K562 (cell line): ENCODE data around the gene HIVEP1. TPM values are rescaled to one million over a fixed set of nuclear protein-coding genes. Genes with fewer than 3 reads are reported as not detected.
A peak's percentile ranks its signal among the peaks of the same experiment; 100 is the strongest.

Experiments
- ATAC-seq: fragments of 200-7000 bp; cut with Tn5 transposase; 3 replicates; pipeline ENCODE4 v1.9.1; 2020; ENCODE audit warnings: moderate library complexity
- BruUV-seq: library from RNA; stranded (reverse); fragments of 400-500 nt; replicated peaks from 2 replicates; lab custom pipeline; 2021; lab: Mats Ljungman, UMichigan
- CTCF ChIA-PET: fragments of 300-600 bp; formaldehyde crosslinking; extraction: SDS; loops from one replicate; lab custom pipeline; 2021; ENCODE audit warnings: low intra/inter-chr PET ratio; lab: Yijun Ruan, JAX
- POLR2A ChIA-PET: fragments of 300-600, 350-650 bp; sonication (Branson Sonifier 250); formaldehyde crosslinking; extraction: SDS; loops from one replicate; lab custom pipeline; 2021; ENCODE audit warnings: antibody characterized with exemption, inconsistent platforms; lab: Yijun Ruan, JAX
- DNase-seq, 4 experiments: peaks; one replicate each; pipeline versions ENCODE4 v3.0.0 to v3.0.0-alpha.2; 2011 to 2018; ENCODE audit warnings: low spot score in 3 of 4, mixed read lengths in 3 of 4; ENCODE audit errors: extremely low read depth in 1 of 4
- FAIRE-seq: peaks from 2 replicates; lab custom pipeline; 2011; peaks lifted over from hg19 to GRCh38; lab: Jason Lieb, UNC
- H2AFZ ChIP-seq: 2 replicates; pipeline ENCODE4 v1.6.0; 2011; ENCODE audit warnings: low read depth, low read length, control low read depth, inconsistent platforms
- H3K27ac ChIP-seq: fragments of 200-600 bp; 3 replicates; pipeline ENCODE4 v1.8.0; 2011; ENCODE audit warnings: low read depth, mild to moderate bottlenecking, control low read depth, inconsistent platforms, low read length, moderate library complexity, mixed read lengths; ENCODE audit errors: extremely low read depth
- H3K27me3 ChIP-seq, 2 experiments: fragments of 300-600 bp in 1 of 2; 2 replicates in 1 of 2; 3 replicates in 1 of 2; pipeline versions ENCODE4 v1.6.0 to v1.8.0; 2011; ENCODE audit warnings: inconsistent platforms in 2 of 2, low read length in 2 of 2, mild to moderate bottlenecking in 1 of 2, mixed read lengths in 1 of 2, moderate library complexity in 1 of 2; ENCODE audit not compliant: control insufficient read depth in 2 of 2, insufficient read depth in 2 of 2
- H3K36me3 ChIP-seq: fragments of 300-600 bp; 3 replicates; pipeline ENCODE4 v1.8.0; 2011; ENCODE audit warnings: mild to moderate bottlenecking, low read length, inconsistent platforms; ENCODE audit not compliant: control insufficient read depth, insufficient read depth
- H3K4me1 ChIP-seq, 2 experiments: fragments of 200-600 bp in 1 of 2; replicated peaks in 1 of 2; 2 replicates in 1 of 2; 3 replicates in 1 of 2; pipeline versions ENCODE4 v1.5.1 to v1.8.0; 2011; ENCODE audit warnings: inconsistent platforms in 2 of 2, low read length in 2 of 2, mild to moderate bottlenecking in 1 of 2, mixed read lengths in 1 of 2, moderate library complexity in 1 of 2; ENCODE audit not compliant: control insufficient read depth in 2 of 2, insufficient read depth in 2 of 2
- H3K4me2 ChIP-seq: 2 replicates; pipeline ENCODE4 v1.6.1; 2011; ENCODE audit warnings: low read length, control low read depth, inconsistent platforms, mixed read lengths; ENCODE audit not compliant: insufficient read depth
- H3K4me3 ChIP-seq: fragments of 200-600 bp; sonication (generic), shearing (Covaris generic); 2 replicates; pipeline ENCODE4 v1.5.1; 2016; ENCODE audit warnings: control low read depth, inconsistent platforms
- H3K79me2 ChIP-seq: fragments of 200-600 bp; 3 replicates; pipeline ENCODE4 v1.8.0; 2011; ENCODE audit warnings: low read length, inconsistent platforms; ENCODE audit not compliant: control insufficient read depth, insufficient read depth
- H3K9ac ChIP-seq, 2 experiments: 2 replicates each; pipeline versions ENCODE4 v1.6.0 to v1.6.1; 2011; ENCODE audit warnings: low read depth in 2 of 2, low read length in 2 of 2, control low read depth in 1 of 2, inconsistent platforms in 1 of 2, mild to moderate bottlenecking in 1 of 2, mixed read lengths in 1 of 2; ENCODE audit not compliant: insufficient read depth in 1 of 2
- H3K9me1 ChIP-seq: one replicate; pipeline ENCODE4 v1.6.0; 2011; ENCODE audit warnings: inconsistent platforms, mild to moderate bottlenecking, low read length, moderate library complexity; ENCODE audit not compliant: control insufficient read depth, insufficient read depth
- H3K9me3 ChIP-seq: replicated peaks from 2 replicates; pipeline ENCODE4 v1.5.1; 2011; ENCODE audit warnings: low read depth, low read length, inconsistent platforms; ENCODE audit not compliant: control insufficient read depth, insufficient read depth
- H4K20me1 ChIP-seq: replicated peaks from 2 replicates; pipeline ENCODE4 v1.6.1; 2011; ENCODE audit warnings: low read length, inconsistent platforms, mixed read lengths; ENCODE audit not compliant: control insufficient read depth, insufficient read depth
- EWSR1 ChIP-seq: fragments of 450-650 bp; IDR thresholded peaks from 2 replicates; pipeline ENCODE4 v1.6.1; 2018; ENCODE audit warnings: borderline replicate concordance, mild to moderate bottlenecking, low read depth, moderate library complexity; ENCODE audit not compliant: partially characterized antibody
- PHF21A ChIP-seq: fragments of 450-650 bp; IDR thresholded peaks from 2 replicates; pipeline ENCODE4 v1.6.1; 2017; ENCODE audit warnings: low read depth, borderline replicate concordance
- SREBF2 ChIP-seq: sonication (generic); formaldehyde crosslinking; IDR thresholded peaks from 2 replicates; pipeline ENCODE4 v1.4.0; 2020; ENCODE audit warnings: mild to moderate bottlenecking, missing genetic modification reagents
- TSHZ1 ChIP-seq: fragments of 250-450 bp; sonication (Bioruptor Pico); IDR thresholded peaks from 2 replicates; pipeline ENCODE4 v1.4.0; 2020; ENCODE audit warnings: mild to moderate bottlenecking, moderate library complexity
- U2AF2 ChIP-seq: fragments of 200-400 bp; formaldehyde crosslinking; optimal IDR thresholded peaks from 2 replicates; pipeline ENCODE3; 2017; ENCODE audit warnings: low read depth, mild to moderate bottlenecking, low read length
- VEZF1 ChIP-seq: fragments of 200-800 bp; sonication (Bioruptor generic); IDR thresholded peaks from 2 replicates; pipeline ENCODE4 v1.6.1; 2017; ENCODE audit warnings: missing genetic modification characterization, missing compliant biosample characterization
- ZEB2 ChIP-seq: fragments of 450-650 bp; IDR thresholded peaks from 2 replicates; pipeline ENCODE4 v1.6.1; 2016
- ZNF780A ChIP-seq: fragments of 250-450 bp; sonication (Bioruptor Pico); IDR thresholded peaks from 2 replicates; pipeline ENCODE4 v1.5.0; 2021; ENCODE audit warnings: mild to moderate bottlenecking
- ZNF785 ChIP-seq: fragments of 250-450 bp; sonication (Bioruptor Pico); IDR thresholded peaks from 2 replicates; pipeline ENCODE4 v1.4.0; 2020; ENCODE audit warnings: mild to moderate bottlenecking
- WGBS: fragments of 100-300 bp; shearing (Covaris generic); methylation state at CpG from one replicate; pipeline ENCODE4 v1.1.6; 2016; ENCODE audit warnings: low coverage, mixed read lengths; ENCODE audit not compliant: insufficient coverage; ENCODE audit errors: missing lambda C conversion rate; 5-methylcytosine and 5-hydroxymethylcytosine counted together
- in situ Hi-C: fragments of 300-500 bp; cut with MboI; formaldehyde crosslinking; loops from 4 replicates; pipeline ENCODE4 v1.15.0; 2018; ENCODE audit warnings: inconsistent platforms, mixed read lengths
- intact Hi-C: fragments of 100-400 bp; cut with micrococcal nuclease; formaldehyde crosslinking; loops from 2 replicates; pipeline ENCODE4 v1.14.2; 2022
- polyA plus RNA-seq, 8 experiments: library from polyadenylated mRNA; depleted of rRNA in 4 of 8; stranded (reverse) in 5 of 8; unstranded in 3 of 8; fragments of >200 nt; fragmentation: Nextera tagmentation in 2 of 8; fragmentation: Illumina TruSeq in 1 of 8; extraction: Ambion mirVana in 2 of 8; extraction: Trizol in 1 of 8; gene quantifications; 2 replicates each; pipeline versions ENCODE4 v1.2.1 to v1.2.3, GENCODE V29; 2011 to 2014; ENCODE audit warnings: inconsistent platforms in 1 of 8, missing spikeins in 1 of 8
- total RNA-seq, 7 experiments: library from RNA; depleted of rRNA in 6 of 7; stranded (reverse); fragments of >200 nt in 6 of 7; fragmentation: Illumina TruSeq in 2 of 7; extraction: Trizol in 2 of 7; gene quantifications; 2 replicates each; pipeline versions ENCODE4 v1.2.1 to v1.2.3, GENCODE V29; 2011 to 2021; ENCODE audit warnings: low replicate concordance in 1 of 7
- TF ChIP-seq, protein P1 (sequence below): sonication (generic); formaldehyde crosslinking; IDR thresholded peaks from 2 replicates; pipeline ENCODE4 v1.8.1; 2023; ENCODE audit warnings: mild to moderate bottlenecking, missing genetic modification reagents
- TF ChIP-seq, protein P2 (sequence below): fragments of 250-450 bp; sonication (Bioruptor Pico); IDR thresholded peaks from 2 replicates; pipeline ENCODE4 v1.8.0; 2022; ENCODE audit warnings: inconsistent platforms, mild to moderate bottlenecking, moderate library complexity, borderline replicate concordance
- TF ChIP-seq, protein P3 (sequence below): sonication (generic); formaldehyde crosslinking; IDR thresholded peaks from 2 replicates; pipeline ENCODE4 v1.8.1; 2023; ENCODE audit warnings: mild to moderate bottlenecking, missing genetic modification reagents

The HIVEP1 gene
- total and polyA plus RNA-seq, 9 of the 15 experiments (the other 6 are each of a cell fraction or from before 2014, with no cell fraction given), result 6.0 to 33.3 (median 21.7) TPM

DNA sequence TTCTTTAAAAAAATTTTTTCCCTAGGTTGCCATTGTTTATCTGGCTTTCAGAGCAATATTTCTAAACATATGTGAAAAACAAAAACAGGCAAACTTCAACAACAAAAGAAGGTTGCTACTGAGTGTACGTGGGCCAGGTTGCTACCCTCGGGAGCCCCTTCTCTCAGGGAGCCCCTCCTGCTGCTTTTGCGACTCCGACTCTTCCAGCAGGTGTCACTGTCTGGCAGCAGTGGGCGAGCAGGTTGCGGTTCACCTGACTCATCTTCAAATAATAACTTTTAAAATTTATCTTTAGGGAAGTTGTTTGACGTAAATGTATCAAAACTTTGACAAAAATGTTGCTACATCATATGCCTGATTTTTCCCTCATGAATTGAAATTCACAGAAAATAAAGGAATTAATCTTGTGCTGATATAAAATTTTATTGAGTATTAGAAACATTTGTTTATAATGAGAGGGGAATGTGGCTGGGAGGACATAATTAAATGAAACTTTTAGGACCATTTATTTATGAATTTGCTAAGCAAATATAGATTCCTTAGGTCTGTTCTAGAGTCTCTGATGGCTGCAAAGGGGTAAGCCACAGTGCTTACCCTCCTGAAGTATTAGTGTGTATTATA, 138.8 kb downstream of the HIVEP1 start:
- Histone ChIP-seq H3K36me3 (peaks cover 37% of the 10 kb centered on the region), H3K4me3 (no peak overlapping the region), H3K79me2 (no peaks in the 10 kb centered on the region), H3K27ac (no peak overlapping the region), H3K9me3 (no peaks in the 10 kb centered on the region), H4K20me1 (no peaks in the 10 kb centered on the region), H2AFZ (no peak overlapping the region), H3K27me3 (no peaks in the 10 kb centered on the region), H3K4me2 (no peak overlapping the region), H3K4me1 (no peaks in the 10 kb centered on the region), H3K9me1 (no peaks in the 10 kb centered on the region), H3K9ac (no peak overlapping the region)
- intact Hi-C loops (loop anchor here (10.0 kb wide), 1 partner anchor 454 kb away; no protein-coding TSS in a partner anchor), in situ Hi-C loops (no loop called here)
- peak; percentile 77 for ATAC-seq
- peak; percentile 25 to 63 (median 46) for DNase-seq
- 76% methylated on average over 7 of the region's 7 CpGs for whole genome bisulfite sequencing
- no peak for FAIRE-seq
- ChIA-PET POLR2A (no interaction called here), CTCF (interaction anchor here (1.2 kb wide), 2 partner anchors 451 to 453 kb away, joined by 3 read pairs; no protein-coding TSS in a partner anchor)
- no TSS peak for BruUV-seq
- no peak for TF ChIP-seq SREBF2 (CRISPR knock-in tag)
- no peak for TF ChIP-seq ZNF780A (CRISPR knock-in tag)
- TF ChIP-seq, protein P1, sequence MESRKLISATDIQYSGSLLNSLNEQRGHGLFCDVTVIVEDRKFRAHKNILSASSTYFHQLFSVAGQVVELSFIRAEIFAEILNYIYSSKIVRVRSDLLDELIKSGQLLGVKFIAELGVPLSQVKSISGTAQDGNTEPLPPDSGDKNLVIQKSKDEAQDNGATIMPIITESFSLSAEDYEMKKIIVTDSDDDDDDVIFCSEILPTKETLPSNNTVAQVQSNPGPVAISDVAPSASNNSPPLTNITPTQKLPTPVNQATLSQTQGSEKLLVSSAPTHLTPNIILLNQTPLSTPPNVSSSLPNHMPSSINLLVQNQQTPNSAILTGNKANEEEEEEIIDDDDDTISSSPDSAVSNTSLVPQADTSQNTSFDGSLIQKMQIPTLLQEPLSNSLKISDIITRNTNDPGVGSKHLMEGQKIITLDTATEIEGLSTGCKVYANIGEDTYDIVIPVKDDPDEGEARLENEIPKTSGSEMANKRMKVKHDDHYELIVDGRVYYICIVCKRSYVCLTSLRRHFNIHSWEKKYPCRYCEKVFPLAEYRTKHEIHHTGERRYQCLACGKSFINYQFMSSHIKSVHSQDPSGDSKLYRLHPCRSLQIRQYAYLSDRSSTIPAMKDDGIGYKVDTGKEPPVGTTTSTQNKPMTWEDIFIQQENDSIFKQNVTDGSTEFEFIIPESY, result peak; percentile 32; the same call in 1 of the 2 replicates
- no peak for TF ChIP-seq U2AF2
- no peak for TF ChIP-seq TSHZ1 (CRISPR knock-in tag)
- no peak for TF ChIP-seq ZEB2
- TF ChIP-seq, protein P2, sequence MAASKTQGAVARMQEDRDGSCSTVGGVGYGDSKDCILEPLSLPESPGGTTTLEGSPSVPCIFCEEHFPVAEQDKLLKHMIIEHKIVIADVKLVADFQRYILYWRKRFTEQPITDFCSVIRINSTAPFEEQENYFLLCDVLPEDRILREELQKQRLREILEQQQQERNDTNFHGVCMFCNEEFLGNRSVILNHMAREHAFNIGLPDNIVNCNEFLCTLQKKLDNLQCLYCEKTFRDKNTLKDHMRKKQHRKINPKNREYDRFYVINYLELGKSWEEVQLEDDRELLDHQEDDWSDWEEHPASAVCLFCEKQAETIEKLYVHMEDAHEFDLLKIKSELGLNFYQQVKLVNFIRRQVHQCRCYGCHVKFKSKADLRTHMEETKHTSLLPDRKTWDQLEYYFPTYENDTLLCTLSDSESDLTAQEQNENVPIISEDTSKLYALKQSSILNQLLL (CRISPR knock-in tag), result no peak
- no peak for TF ChIP-seq ZNF785 (CRISPR knock-in tag)
- TF ChIP-seq PHF21A, result no peak
- TF ChIP-seq VEZF1 (CRISPR knock-in tag), result peak; percentile 23; the same call in 1 of the 2 replicates
- TF ChIP-seq EWSR1, result no peak
- TF ChIP-seq, protein P3, sequence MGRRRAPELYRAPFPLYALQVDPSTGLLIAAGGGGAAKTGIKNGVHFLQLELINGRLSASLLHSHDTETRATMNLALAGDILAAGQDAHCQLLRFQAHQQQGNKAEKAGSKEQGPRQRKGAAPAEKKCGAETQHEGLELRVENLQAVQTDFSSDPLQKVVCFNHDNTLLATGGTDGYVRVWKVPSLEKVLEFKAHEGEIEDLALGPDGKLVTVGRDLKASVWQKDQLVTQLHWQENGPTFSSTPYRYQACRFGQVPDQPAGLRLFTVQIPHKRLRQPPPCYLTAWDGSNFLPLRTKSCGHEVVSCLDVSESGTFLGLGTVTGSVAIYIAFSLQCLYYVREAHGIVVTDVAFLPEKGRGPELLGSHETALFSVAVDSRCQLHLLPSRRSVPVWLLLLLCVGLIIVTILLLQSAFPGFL (CRISPR knock-in tag), result no peak
